Endothelial cell (in vitro differentiated cells): ENCODE data around the gene GDF7. TPM values are rescaled to one million over a fixed set of nuclear protein-coding genes. Genes with fewer than 3 reads are reported as not detected.

ENCODE experiments used
- DNase-seq: peaks from one replicate; pipeline ENCODE4 v3.0.0; 2021; ENCODE audit warnings: low spot score
- H3K27ac Mint-ChIP-seq: one replicate; pipeline ENCODE4 v1.8.0; 2021; ENCODE audit warnings: mixed read lengths, inconsistent platforms; ENCODE audit not compliant: unreplicated experiment
- H3K27me3 Mint-ChIP-seq: one replicate; pipeline ENCODE4 v1.8.0; 2021; ENCODE audit warnings: mild to moderate bottlenecking, moderate library complexity, mixed read lengths, inconsistent platforms; ENCODE audit not compliant: unreplicated experiment
- H3K36me3 Mint-ChIP-seq: one replicate; pipeline ENCODE4 v1.8.0; 2021; ENCODE audit warnings: mild to moderate bottlenecking, low read depth, mixed read lengths, inconsistent platforms; ENCODE audit not compliant: unreplicated experiment
- H3K4me1 Mint-ChIP-seq: one replicate; pipeline ENCODE4 v1.8.0; 2021; ENCODE audit warnings: mild to moderate bottlenecking, mixed read lengths, inconsistent platforms; ENCODE audit not compliant: unreplicated experiment
- H3K4me3 Mint-ChIP-seq: one replicate; pipeline ENCODE4 v1.8.0; 2021; ENCODE audit warnings: mild to moderate bottlenecking, mixed read lengths, inconsistent platforms; ENCODE audit not compliant: unreplicated experiment
- H3K9me3 Mint-ChIP-seq: one replicate; pipeline ENCODE4 v1.8.0; 2021; ENCODE audit warnings: mixed read lengths, inconsistent platforms; ENCODE audit not compliant: unreplicated experiment
- CTCF ChIP-seq: fragments of 200-600 bp; sonication (generic); IDR thresholded peaks from one replicate; pipeline ENCODE4 v1.5.0; 2021; ENCODE audit warnings: antibody characterized with exemption; ENCODE audit not compliant: unreplicated experiment
- total RNA-seq: library from RNA; stranded (reverse); fragmentation: NEBNext Ultra II Directional; extraction: Animal tissue kit (Norgen Biotek cat#: 25700); gene quantifications from one replicate; pipeline ENCODE4 v1.2.1, GENCODE V29; 2021; ENCODE audit not compliant: unreplicated experiment

The GDF7 gene
- total RNA-seq, 1 donor from 2014 or later = 11.2 TPM

- Mint-ChIP-seq H3K4me1 (peaks cover 4% of the 10 kb centered on the region), H3K27ac (no peak overlapping the region)
Measured at GRCh38 chr2:20625491-20626391, 41.2 kb upstream of the GDF7 start.

GRCh38 chr2:20626392-20626697 is 40.6 kb upstream of the GDF7 start:
- Mint-ChIP-seq H3K4me1 (peaks cover 4% of the 10 kb centered on the region), H3K27ac (no peak overlapping the region), H3K27me3 (peaks cover 11% of the 10 kb centered on the region), H3K9me3 (no peaks in the 10 kb centered on the region), H3K4me3 (no peak overlapping the region), H3K36me3 (peaks cover 8% of the 10 kb centered on the region)
- no peak for TF ChIP-seq CTCF
- DNase-seq = no peak

More at GRCh38 chr2:20625491-20626391, 41.2 kb upstream of the GDF7 start:
- DNase-seq = no peak
- H3K27me3 Mint-ChIP-seq = peaks cover 11% of the 10 kb centered on the region
- peaks cover 9% of the 10 kb centered on the region for H3K36me3 Mint-ChIP-seq
- no peak overlapping the region for H3K4me3 Mint-ChIP-seq
- no peaks in the 10 kb centered on the region for H3K9me3 Mint-ChIP-seq
- TF ChIP-seq CTCF = no peak

GRCh38 chr2:20626698-20627513 is 40.0 kb upstream of the GDF7 start:
- Mint-ChIP-seq H3K4me3 (no peak overlapping the region), H3K9me3 (no peaks in the 10 kb centered on the region), H3K36me3 (peaks cover 8% of the 10 kb centered on the region), H3K27ac (no peak overlapping the region), H3K4me1 (peaks cover 4% of the 10 kb centered on the region), H3K27me3 (peaks cover 11% of the 10 kb centered on the region)
- DNase-seq = no peak
- no peak for TF ChIP-seq CTCF

- Mint-ChIP-seq H3K27ac (no peak overlapping the region), H3K27me3 (peaks cover 10% of the 10 kb centered on the region), H3K4me1 (peaks cover 4% of the 10 kb centered on the region), H3K4me3 (no peak overlapping the region), H3K36me3 (peaks cover 8% of the 10 kb centered on the region), H3K9me3 (no peaks in the 10 kb centered on the region)
- no peak for TF ChIP-seq CTCF
- DNase-seq = no peak
Measured at GRCh38 chr2:20627712-20628380, 39.1 kb upstream of the GDF7 start.
